Measurements from ENCODE around the gene WDR76. TPM values are rescaled to one million over a fixed set of nuclear protein-coding genes. Genes with fewer than 3 reads are reported as not detected.

Gene WDR76
- polyA plus RNA-seq, 2 of the 4 experiments (the other 2 are of a cell fraction), result 12.1 to 17.5 TPM

GRCh38 chr15:43899928-43900327, 73.1 kb downstream of the WDR76 start:
- no peaks in the 10 kb centered on the region for H3K9me3 ChIP-seq
- peak overlapping the region; percentile 33; the same call in 1 of the 3 replicates for H3K4me2 ChIP-seq
- WGBS (ENCODE audit: missing lambda C conversion rate), result 92% methylated on average over 4 of the region's 5 CpGs
- no peak overlapping the region for H3K4me3 ChIP-seq
- peaks cover 9% of the 10 kb centered on the region for H3K4me1 ChIP-seq
- POLR2A ChIA-PET, result no interaction called here
- H3K27ac ChIP-seq, result peak overlapping the region; percentile 67 to 83
- TF ChIP-seq CBX2 (IDR thresholded peaks at IDR 0.05; ENCODE audit: borderline replicate concordance, low read depth), result no peak
- TF ChIP-seq, protein P1, sequence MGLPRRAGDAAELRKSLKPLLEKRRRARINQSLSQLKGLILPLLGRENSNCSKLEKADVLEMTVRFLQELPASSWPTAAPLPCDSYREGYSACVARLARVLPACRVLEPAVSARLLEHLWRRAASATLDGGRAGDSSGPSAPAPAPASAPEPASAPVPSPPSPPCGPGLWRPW (IDR thresholded peaks at IDR 0.05), result no peak
- TF ChIP-seq EP300 (IDR thresholded peaks at IDR 0.05), result no peak
- no peak for TF ChIP-seq ZNF302 (CRISPR knock-in tag; IDR thresholded peaks at IDR 0.05)
- peak; percentile 50 for TF ChIP-seq MAFK (IDR thresholded peaks at IDR 0.05; ENCODE audit: partially characterized antibody)
- no peak for TF ChIP-seq TFCP2L1 (CRISPR knock-in tag; IDR thresholded peaks at IDR 0.05)
- no peak for FAIRE-seq
- DNase-seq (ENCODE audit: low read depth in 1 of 2, low spot score in 1 of 2), result peak in 1 of 2 experiments; percentile 9
- ATAC-seq, result no peak
- CTCF ChIA-PET, result interaction anchor here (1.6 kb wide), 1 partner anchor 18 kb away, joined by 4 read pairs; no protein-coding TSS in a partner anchor

DNA sequence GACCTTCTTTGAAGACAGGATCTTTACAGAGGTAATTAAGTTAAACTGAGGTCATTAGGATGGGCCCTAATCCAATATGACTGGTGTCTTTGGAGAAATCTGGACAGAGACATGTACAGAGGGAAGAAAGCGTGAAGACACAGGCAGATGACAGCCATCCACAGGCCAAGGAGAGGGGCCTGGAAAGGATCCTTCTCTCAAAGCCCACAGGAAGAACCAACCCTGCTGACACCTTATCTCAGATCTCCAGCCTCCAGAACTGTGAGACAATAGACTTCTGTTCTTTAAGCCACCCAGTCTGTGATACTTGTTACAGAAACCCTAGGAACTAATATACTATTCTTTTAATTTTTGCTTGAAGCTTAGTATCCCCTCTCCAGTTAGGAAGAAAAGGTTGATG, 74.2 kb downstream of the WDR76 start:
- H3K4me2 ChIP-seq, result no peak overlapping the region
- ATAC-seq (no peak), DNase-seq (ENCODE audit: low read depth in 1 of 2, low spot score in 1 of 2) (no peak), FAIRE-seq (no peak)
- CTCF ChIA-PET, result interaction anchor here (1.6 to 5.0 kb wide), 4 partner anchors 10 to 165 kb away, joined by 4 to 30 read pairs (median 10); no protein-coding TSS in a partner anchor
- TF ChIP-seq RCOR1 (IDR thresholded peaks at IDR 0.05; ENCODE audit: low read depth, low read length), result no peak
- TF ChIP-seq SMC3 (IDR thresholded peaks at IDR 0.05), result no peak
- peak overlapping the region in 1 of 2 experiments; percentile 24; a peak in 1 of 6 replicates for H3K27ac ChIP-seq
- POLR2A ChIA-PET, result no interaction called here
- 91% methylated on average over 1 of the region's 1 CpG for WGBS (ENCODE audit: missing lambda C conversion rate)
- peaks cover 9% of the 10 kb centered on the region for H3K4me1 ChIP-seq
- no peaks in the 10 kb centered on the region for H3K9me3 ChIP-seq
- no peak overlapping the region for H3K4me3 ChIP-seq

DNA sequence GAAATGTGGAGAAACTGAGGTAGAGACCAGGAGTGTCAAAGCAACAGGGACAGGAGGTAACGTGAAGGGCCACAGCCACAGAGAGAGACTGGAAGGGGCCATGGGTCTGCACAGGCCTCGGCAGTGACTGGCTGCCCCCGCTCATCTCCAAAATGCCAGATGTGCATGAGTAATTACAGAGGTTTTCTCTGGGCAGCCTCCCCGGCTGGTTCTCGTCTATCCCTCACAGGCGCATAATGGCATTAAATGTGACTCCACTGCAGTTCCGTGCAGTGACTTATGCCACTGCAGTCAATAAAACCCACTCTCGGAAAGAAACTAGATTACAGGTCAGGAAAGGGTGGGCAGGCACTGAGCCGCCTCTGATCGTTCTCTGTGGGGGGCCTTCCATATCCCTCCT, 74.7 kb downstream of the WDR76 start:
- ATAC-seq (no peak), DNase-seq (ENCODE audit: low read depth in 1 of 2, low spot score in 1 of 2) (no peak), FAIRE-seq (no peak)
- H3K4me1 ChIP-seq, result peaks cover 9% of the 10 kb centered on the region
- 91% methylated on average over 10 of the region's 10 CpGs for WGBS (ENCODE audit: missing lambda C conversion rate)
- ChIA-PET CTCF (interaction anchor here (1.8 to 5.0 kb wide), 6 partner anchors 11 to 318 kb away, joined by 5 to 34 read pairs (median 10); no protein-coding TSS in a partner anchor), POLR2A (no interaction called here)
- H3K4me2 ChIP-seq, result no peak overlapping the region
- H3K27ac ChIP-seq, result no peak overlapping the region
- TF ChIP-seq FOSB (CRISPR knock-in tag; IDR thresholded peaks at IDR 0.05) (no peak), MAX (IDR thresholded peaks at IDR 0.05) (no peak), ZC3H11A (IDR thresholded peaks at IDR 0.05) (no peak), MYC (IDR thresholded peaks at IDR 0.05; ENCODE audit: borderline replicate concordance, low read length) (no peak), NR3C1 (IDR thresholded peaks at IDR 0.05) (no peak), TP53 (CRISPR knock-in tag; IDR thresholded peaks at IDR 0.05) (no peak), E2F6 (IDR thresholded peaks at IDR 0.05; ENCODE audit: borderline replicate concordance, low read depth) (no peak)
- TF ChIP-seq, protein P2, sequence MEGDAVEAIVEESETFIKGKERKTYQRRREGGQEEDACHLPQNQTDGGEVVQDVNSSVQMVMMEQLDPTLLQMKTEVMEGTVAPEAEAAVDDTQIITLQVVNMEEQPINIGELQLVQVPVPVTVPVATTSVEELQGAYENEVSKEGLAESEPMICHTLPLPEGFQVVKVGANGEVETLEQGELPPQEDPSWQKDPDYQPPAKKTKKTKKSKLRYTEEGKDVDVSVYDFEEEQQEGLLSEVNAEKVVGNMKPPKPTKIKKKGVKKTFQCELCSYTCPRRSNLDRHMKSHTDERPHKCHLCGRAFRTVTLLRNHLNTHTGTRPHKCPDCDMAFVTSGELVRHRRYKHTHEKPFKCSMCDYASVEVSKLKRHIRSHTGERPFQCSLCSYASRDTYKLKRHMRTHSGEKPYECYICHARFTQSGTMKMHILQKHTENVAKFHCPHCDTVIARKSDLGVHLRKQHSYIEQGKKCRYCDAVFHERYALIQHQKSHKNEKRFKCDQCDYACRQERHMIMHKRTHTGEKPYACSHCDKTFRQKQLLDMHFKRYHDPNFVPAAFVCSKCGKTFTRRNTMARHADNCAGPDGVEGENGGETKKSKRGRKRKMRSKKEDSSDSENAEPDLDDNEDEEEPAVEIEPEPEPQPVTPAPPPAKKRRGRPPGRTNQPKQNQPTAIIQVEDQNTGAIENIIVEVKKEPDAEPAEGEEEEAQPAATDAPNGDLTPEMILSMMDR (IDR thresholded peaks at IDR 0.05), result no peak
- TF ChIP-seq, protein P3, sequence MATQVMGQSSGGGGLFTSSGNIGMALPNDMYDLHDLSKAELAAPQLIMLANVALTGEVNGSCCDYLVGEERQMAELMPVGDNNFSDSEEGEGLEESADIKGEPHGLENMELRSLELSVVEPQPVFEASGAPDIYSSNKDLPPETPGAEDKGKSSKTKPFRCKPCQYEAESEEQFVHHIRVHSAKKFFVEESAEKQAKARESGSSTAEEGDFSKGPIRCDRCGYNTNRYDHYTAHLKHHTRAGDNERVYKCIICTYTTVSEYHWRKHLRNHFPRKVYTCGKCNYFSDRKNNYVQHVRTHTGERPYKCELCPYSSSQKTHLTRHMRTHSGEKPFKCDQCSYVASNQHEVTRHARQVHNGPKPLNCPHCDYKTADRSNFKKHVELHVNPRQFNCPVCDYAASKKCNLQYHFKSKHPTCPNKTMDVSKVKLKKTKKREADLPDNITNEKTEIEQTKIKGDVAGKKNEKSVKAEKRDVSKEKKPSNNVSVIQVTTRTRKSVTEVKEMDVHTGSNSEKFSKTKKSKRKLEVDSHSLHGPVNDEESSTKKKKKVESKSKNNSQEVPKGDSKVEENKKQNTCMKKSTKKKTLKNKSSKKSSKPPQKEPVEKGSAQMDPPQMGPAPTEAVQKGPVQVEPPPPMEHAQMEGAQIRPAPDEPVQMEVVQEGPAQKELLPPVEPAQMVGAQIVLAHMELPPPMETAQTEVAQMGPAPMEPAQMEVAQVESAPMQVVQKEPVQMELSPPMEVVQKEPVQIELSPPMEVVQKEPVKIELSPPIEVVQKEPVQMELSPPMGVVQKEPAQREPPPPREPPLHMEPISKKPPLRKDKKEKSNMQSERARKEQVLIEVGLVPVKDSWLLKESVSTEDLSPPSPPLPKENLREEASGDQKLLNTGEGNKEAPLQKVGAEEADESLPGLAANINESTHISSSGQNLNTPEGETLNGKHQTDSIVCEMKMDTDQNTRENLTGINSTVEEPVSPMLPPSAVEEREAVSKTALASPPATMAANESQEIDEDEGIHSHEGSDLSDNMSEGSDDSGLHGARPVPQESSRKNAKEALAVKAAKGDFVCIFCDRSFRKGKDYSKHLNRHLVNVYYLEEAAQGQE (IDR thresholded peaks at IDR 0.05), result no peak
- H3K4me3 ChIP-seq, result no peak overlapping the region
- no peaks in the 10 kb centered on the region for H3K9me3 ChIP-seq

Measured in A549 (cell line).